ENCODE data around the gene PAX5. TPM values are rescaled to one million over a fixed set of nuclear protein-coding genes. Genes with fewer than 3 reads are reported as not detected.

Gene PAX5
- total RNA-seq, 1 donor from 2014 or later = not detected

GRCh38 chr9:36818965-36819870, 214.8 kb downstream of the PAX5 start:
- Histone ChIP-seq H3K4me3 (ENCODE audit: low read depth, low read length) (no peak overlapping the region), H3K27me3 (ENCODE audit: control insufficient read depth, insufficient read depth, low read length) (peaks cover 53% of the 10 kb centered on the region)
- DNase-seq (ENCODE audit: low read depth) = no peak

GRCh38 chr9:36818242-36818938, 215.7 kb downstream of the PAX5 start:
- no peaks in the 10 kb centered on the region for H3K36me3 ChIP-seq (ENCODE audit: control insufficient read depth, insufficient read depth, low read length)
- peaks cover 53% of the 10 kb centered on the region for H3K27me3 ChIP-seq (ENCODE audit: control insufficient read depth, insufficient read depth, low read length)
- no peak overlapping the region for H3K4me3 ChIP-seq (ENCODE audit: low read depth, low read length)
- no peak for TF ChIP-seq CTCF (IDR thresholded peaks at IDR 0.05; ENCODE audit: insufficient read depth, low read length, poor library complexity, severe bottlenecking)
- DNase-seq (ENCODE audit: low read depth) = no peak

More at GRCh38 chr9:36818965-36819870, 214.8 kb downstream of the PAX5 start:
- no peaks in the 10 kb centered on the region for H3K36me3 ChIP-seq (ENCODE audit: control insufficient read depth, insufficient read depth, low read length)
- no peak for TF ChIP-seq CTCF (IDR thresholded peaks at IDR 0.05; ENCODE audit: insufficient read depth, low read length, poor library complexity, severe bottlenecking)

- peaks cover 50% of the 10 kb centered on the region for H3K27me3 ChIP-seq (ENCODE audit: control insufficient read depth, insufficient read depth, low read length)
- no peak for DNase-seq (ENCODE audit: low read depth)
- no peaks in the 10 kb centered on the region for H3K36me3 ChIP-seq (ENCODE audit: control insufficient read depth, insufficient read depth, low read length)
- TF ChIP-seq CTCF (IDR thresholded peaks at IDR 0.05; ENCODE audit: insufficient read depth, low read length, poor library complexity, severe bottlenecking) = no peak
- H3K4me3 ChIP-seq (ENCODE audit: low read depth, low read length) = no peak overlapping the region
Observed at GRCh38 chr9:36817160-36817834, 216.8 kb downstream of the PAX5 start.

DNA sequence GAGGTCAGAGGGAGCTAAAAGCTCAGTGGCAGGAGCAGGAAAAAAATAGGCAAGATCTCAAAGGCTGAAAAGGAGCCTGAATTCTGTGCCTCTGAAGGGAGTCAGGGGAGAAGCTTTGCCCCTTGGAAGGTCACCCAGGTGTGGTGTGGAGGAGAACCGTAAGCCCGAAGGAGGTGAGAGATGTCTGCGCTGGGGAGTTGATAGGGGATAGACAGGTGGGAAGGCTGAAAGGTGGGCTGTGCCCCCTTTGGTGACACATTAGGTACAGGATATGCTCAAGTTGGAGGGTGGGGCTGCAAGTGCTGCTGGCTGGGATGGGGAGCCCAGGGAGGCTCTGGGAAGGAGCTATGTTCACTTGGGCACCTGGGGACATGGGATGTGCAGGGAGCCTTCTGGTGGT, 217.7 kb downstream of the PAX5 start:
- Histone ChIP-seq H3K4me3 (ENCODE audit: low read depth, low read length) (no peak overlapping the region), H3K36me3 (ENCODE audit: control insufficient read depth, insufficient read depth, low read length) (no peaks in the 10 kb centered on the region), H3K27me3 (ENCODE audit: control insufficient read depth, insufficient read depth, low read length) (peaks cover 49% of the 10 kb centered on the region)
- no peak for TF ChIP-seq CTCF (IDR thresholded peaks at IDR 0.05; ENCODE audit: insufficient read depth, low read length, poor library complexity, severe bottlenecking)
- no peak for DNase-seq (ENCODE audit: low read depth)

GRCh38 chr9:36815566-36816348, 218.3 kb downstream of the PAX5 start:
- no peak for TF ChIP-seq CTCF (IDR thresholded peaks at IDR 0.05; ENCODE audit: insufficient read depth, low read length, poor library complexity, severe bottlenecking)
- no peak overlapping the region for H3K4me3 ChIP-seq (ENCODE audit: low read depth, low read length)
- DNase-seq (ENCODE audit: low read depth) = no peak
- H3K27me3 ChIP-seq (ENCODE audit: control insufficient read depth, insufficient read depth, low read length) = peaks cover 44% of the 10 kb centered on the region
- no peaks in the 10 kb centered on the region for H3K36me3 ChIP-seq (ENCODE audit: control insufficient read depth, insufficient read depth, low read length)
